ENCODE results near the gene B2M.
A peak's percentile ranks its signal among the peaks of the same experiment; 100 is the strongest.
"Not testable (repeated sequence)": the region's sequence is repeated elsewhere in the genome, so short reads cannot be mapped to it uniquely, and the experiment has no call there.

Gene B2M

DNA sequence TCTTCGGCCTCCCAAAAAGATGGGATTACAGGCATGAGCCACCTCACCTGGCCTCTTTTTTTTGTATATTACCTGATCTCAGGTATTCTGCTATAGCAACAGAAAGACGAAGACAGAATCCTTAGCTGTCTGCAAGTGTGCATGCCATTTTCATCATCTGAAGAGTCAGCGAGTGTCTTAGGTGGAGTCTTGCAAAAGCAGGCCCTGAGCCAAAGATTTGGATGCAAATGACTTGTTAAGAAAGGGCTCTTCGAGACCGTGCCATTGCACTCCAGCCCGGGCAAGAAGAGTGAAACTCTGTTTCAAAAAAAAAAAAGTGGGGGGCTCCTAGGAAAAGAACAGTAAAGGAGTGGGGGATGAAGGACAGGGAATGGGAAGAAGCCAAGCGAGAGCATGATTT is 14.8 kb downstream of the B2M start:
- DNase-seq, result no peak

DNA sequence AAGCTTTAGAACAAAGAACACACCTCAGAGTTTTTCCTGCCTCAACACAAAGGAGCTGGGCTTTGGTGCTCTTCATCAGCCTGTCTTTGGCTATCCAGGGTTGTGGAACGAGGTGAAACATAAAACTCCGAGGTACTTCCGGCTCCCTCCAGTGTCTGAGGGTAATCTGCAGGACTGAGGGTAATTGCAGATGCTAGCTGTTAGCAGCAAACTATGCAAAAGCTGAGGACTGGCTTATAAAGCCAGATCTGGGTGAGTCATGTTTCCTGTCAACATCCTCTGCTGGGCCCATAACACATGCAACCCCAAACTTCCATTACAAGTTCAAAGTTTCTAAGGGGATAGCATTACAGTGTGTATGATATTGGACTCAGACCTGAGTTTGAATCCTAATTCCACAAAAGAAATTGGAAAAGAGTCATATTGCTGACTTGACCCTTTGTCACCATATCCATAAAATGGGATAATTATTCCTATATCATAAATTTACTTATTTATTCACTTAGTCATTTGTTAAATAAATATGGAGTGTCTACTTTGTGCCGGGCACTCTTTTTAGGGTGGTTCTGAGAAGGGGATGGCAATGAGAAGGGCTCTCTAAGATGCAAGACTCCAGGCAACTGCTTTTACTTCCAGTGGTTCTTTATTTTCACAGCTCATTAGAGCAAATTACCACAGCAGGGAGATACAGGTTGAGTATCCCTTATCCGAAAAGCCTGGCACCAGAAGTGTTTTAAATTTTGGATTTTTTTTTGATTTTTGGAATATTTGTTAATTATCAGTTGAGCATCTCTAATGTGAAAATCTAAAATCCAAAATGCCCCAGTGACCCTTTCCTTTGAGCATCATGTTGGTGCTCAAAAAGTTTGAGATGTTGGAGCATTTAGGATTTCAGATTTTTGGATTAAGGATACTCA is 15.5 kb downstream of the B2M start:
- peak; percentile 92 for DNase-seq

DNA sequence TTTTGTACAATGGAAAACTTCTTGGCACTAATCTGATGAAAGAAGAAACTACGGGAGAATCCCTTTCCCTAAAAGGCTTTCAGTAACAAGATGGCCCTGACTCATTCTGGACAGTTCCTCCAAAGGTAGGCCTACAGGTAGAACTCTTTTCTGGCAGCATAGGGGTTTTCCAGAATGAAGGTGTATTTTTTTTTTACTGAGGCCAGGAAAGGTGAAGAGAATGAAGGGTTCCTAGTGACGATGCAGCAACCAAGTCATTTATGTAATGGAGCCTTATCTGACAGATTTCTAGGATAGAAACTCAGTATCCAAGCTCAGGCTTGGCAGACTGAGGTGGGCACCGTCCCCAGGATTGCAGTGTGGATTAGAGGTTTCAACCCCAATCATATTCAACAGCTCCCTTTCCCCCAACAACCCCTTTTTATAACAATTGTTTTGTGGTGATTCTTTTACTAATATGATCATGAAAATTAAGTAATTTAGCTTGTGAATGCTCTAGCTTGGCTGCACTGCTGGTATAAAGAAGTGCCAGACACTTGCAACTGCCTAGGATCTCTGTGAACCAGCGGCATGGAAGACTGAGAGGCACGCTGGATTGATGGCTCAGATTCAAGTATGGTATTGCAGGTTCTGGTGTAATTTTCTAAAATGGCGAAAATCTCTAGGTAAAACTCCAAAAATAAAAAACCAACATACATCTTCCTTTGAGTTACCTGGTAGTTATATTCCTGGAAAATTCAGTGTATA is 16.3 kb downstream of the B2M start:
- DNase-seq, result no peak

DNA sequence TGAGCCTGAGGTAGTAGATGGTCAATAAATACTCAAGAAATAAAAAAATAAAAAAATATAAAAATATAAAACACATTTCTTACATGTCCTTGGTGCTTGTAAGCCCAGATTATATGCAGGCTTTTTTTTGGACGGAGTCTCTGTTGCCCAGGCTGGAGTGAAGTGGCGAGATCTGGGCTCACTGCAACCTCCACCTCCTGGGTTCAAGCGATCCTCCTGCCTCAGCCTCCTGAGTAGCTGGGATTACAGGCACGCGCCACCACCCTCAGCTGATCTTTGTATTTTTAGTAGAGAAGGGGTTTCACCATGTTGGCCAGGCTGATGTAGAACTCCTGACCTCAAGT is 16.9 kb downstream of the B2M start:
- not testable (repeated sequence) for DNase-seq

GRCh38 chr15:44728576-44729407 is 17.5 kb downstream of the B2M start:
- DNase-seq, result peak; percentile 98

GRCh38 chr15:44729408-44730127 is 18.3 kb downstream of the B2M start:
- DNase-seq, result no peak

DNA sequence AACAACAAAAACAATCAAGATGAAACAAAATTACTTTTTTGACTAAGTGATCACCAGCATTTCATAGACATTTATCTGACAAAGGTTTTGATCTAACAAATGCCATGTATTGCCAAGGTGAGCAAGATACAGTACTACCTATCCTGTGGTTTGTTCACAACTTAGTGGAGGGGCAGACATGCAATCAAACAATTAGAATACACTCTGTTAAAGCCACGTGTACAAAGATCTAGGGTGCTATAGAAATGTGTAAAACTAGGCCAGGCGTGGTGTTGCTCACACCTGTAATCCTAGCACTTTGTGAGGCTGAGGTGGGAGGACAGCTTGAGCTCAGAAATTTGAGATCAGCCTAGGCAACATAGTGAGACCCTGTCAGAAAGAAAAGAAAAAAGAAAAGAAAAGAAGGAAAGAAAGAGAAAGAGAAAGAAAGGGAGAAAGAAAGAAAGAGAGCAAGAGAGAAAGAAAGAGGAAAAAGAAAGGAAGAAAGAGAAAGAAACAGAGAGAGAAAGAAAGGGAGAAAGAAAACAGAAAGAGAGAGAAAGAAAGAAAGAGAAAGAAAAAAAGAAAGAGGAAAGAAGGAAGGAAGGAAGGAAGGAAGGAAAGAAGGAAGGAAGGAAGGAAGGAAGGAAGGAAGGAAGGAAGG is 23.6 kb downstream of the B2M start:
- no peak for DNase-seq

DNA sequence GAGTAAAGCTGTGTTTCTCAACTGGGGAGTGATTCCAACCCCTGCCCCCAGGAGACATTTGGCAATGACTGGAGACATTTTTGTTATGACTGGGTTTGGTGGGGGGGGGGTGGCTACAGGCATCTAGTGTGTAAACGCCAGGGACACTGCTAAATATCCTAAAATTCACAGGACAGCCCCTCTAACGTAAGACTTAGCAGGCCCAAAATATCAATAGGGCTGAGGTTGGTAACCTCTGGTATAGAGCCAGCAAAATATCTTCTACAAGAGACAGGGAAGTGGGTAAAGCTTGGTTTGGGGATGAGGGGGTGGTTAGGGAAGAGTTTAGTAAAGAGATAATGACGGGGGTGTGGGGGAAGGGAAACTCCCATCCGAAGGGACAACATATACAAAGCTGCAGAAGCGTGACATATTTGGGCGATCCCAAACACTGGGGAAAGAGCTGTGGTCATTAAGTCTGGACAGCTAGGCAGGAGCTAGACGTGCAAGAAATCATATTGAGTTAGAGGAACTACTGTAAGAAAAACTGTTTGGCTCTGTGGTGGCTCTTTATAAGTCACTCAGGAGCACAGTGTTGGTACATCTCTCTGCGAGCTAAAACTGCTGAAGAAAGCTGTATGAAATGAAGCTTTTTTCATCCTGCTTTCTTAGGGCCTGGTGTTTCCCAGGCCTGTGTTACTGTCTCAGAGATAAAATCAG is 24.3 kb downstream of the B2M start:
- DNase-seq, result peak; percentile 14

GRCh38 chr15:44736181-44736765 is 25.0 kb downstream of the B2M start, which contains the start of gene TRIM69:
Gene TRIM69, plus strand, starts transcription at chr15:44736528. Its CDS starts 177 bp downstream, at chr15:44736705.
- no peak for DNase-seq

- peak; percentile 63 for DNase-seq
Observed at GRCh38 chr15:44738340-44738984, 27.1 kb downstream of the B2M start.

GRCh38 chr15:44739222-44739847 is 28.0 kb downstream of the B2M start:
- DNase-seq, result not testable (repeated sequence)

DNA sequence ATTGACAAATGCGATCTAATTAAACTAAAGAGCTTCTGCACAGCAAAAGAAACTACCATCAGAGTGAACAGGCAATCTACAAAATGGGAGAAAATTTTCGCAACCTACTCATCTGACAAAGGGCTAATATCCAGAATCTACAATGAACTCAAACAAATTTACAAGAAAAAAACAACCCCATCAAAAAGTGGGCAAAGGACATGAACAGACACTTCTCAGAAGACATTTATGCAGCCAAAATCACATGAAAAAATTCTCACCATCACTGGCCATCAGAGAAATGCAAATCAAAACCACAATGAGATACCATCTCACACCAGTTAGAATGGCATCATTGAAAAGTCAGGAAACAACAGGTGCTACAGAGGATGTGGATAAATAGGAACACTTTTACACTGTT is 32.1 kb downstream of the B2M start:
- not testable (repeated sequence) for DNase-seq

- no peak for DNase-seq
Observed at GRCh38 chr15:44753345-44753744, 42.0 kb downstream of the B2M start.

- no peak for DNase-seq
Observed at GRCh38 chr15:44763187-44763586, 51.9 kb downstream of the B2M start.

DNA sequence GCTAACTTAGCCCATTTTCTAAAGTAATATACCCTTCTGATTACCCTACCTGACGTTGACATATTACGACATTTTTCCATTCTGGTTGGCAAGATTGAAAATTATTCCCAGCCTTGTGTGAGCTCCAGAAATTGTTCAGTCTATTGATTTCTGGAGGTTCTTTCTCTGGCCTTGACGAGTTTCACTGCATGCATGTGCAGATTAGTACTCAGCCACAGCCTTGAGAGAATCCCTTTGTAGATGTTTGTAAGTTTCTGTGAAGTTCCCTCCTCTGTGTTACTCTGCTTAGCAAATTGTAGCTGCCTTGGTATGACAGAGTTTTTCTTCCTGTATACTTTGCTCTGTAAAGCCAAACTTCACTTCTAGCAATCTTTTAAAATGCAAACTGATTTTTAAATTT is 52.5 kb downstream of the B2M start:
- no peak for DNase-seq

GRCh38 chr15:44765036-44765435 is 53.7 kb downstream of the B2M start:
- DNase-seq, result no peak

All from fibroblast of skin of scalp (primary cell).